Measurements from ENCODE around the gene TBL1X. TPM values are rescaled to one million over a fixed set of nuclear protein-coding genes. Genes with fewer than 3 reads are reported as not detected.

TBL1X gene
- total and polyA plus RNA-seq, 4 donors: 2.3 to 21.7 (median 13.3) TPM

- Histone ChIP-seq H3K27ac (ENCODE audit: low read depth in 1 of 2, low read length in 1 of 2) (no peak overlapping the region), H3K4me3 (no peak overlapping the region), H3K36me3 (ENCODE audit: control insufficient read depth in 4 of 4, insufficient read depth in 4 of 4, low read length in 4 of 4) (no peaks in the 10 kb centered on the region), H3K27me3 (ENCODE audit: control insufficient read depth in 3 of 3, insufficient read depth in 3 of 3, low read length in 2 of 3) (peaks cover 0 to 4% (median 3%) of the 10 kb centered on the region in 3 donors), H3K4me1 (ENCODE audit: control insufficient read depth in 5 of 5, insufficient read depth in 5 of 5, low read length in 5 of 5) (peaks cover 0 to 5% (median 0%) of the 10 kb centered on the region in 5 donors), H3K9me3 (ENCODE audit: control insufficient read depth in 4 of 4, insufficient read depth in 3 of 4, low read length in 3 of 4) (peaks cover 0 to 3% (median 0%) of the 10 kb centered on the region in 4 donors), H3K9ac (ENCODE audit: insufficient read depth in 1 of 2, low read length in 2 of 2) (no peak overlapping the region)
- DNase-seq (no peak), ATAC-seq (ENCODE audit: insufficient read depth, low FRiP score) (no peak)
- 0% methylated on average over 1 of the region's 1 CpG for WGBS, 2 donors
- no peak for TF ChIP-seq CTCF (IDR thresholded peaks at IDR 0.05; ENCODE audit: control extremely low read depth, extremely low read depth)
Observed at GRCh38 chrX:9489234-9489633, 24.4 kb downstream of the TBL1X start.

GRCh38 chrX:9492901-9493300, 28.0 kb downstream of the TBL1X start:
- no peak for DNase-seq
- Histone ChIP-seq H3K36me3 (ENCODE audit: control insufficient read depth in 4 of 4, insufficient read depth in 4 of 4, low read length in 4 of 4) (no peaks in the 10 kb centered on the region), H3K9ac (ENCODE audit: insufficient read depth in 1 of 2, low read length in 2 of 2) (no peak overlapping the region), H3K9me3 (ENCODE audit: control insufficient read depth in 4 of 4, insufficient read depth in 3 of 4, low read length in 3 of 4) (peaks cover 0 to 3% (median 0%) of the 10 kb centered on the region in 4 donors), H3K27ac (ENCODE audit: low read depth in 1 of 2, low read length in 1 of 2) (no peak overlapping the region), H3K4me3 (no peak overlapping the region), H3K27me3 (ENCODE audit: control insufficient read depth in 3 of 3, insufficient read depth in 3 of 3, low read length in 2 of 3) (peaks cover 0 to 4% (median 0%) of the 10 kb centered on the region in 3 donors), H3K4me1 (ENCODE audit: control insufficient read depth in 5 of 5, insufficient read depth in 5 of 5, low read length in 5 of 5) (peaks cover 0 to 5% (median 0%) of the 10 kb centered on the region in 5 donors)
- ATAC-seq (ENCODE audit: insufficient read depth, low FRiP score): no peak
- TF ChIP-seq CTCF (IDR thresholded peaks at IDR 0.05; ENCODE audit: control extremely low read depth, extremely low read depth): no peak
- 68 to 87% methylated on average over 2 of the region's 2 CpGs for WGBS, 2 donors

- TF ChIP-seq CTCF (IDR thresholded peaks at IDR 0.05; ENCODE audit: control extremely low read depth, extremely low read depth): no peak
- Histone ChIP-seq H3K4me1 (ENCODE audit: control insufficient read depth in 5 of 5, insufficient read depth in 5 of 5, low read length in 5 of 5) (peaks cover 0 to 5% (median 0%) of the 10 kb centered on the region in 5 donors), H3K9ac (ENCODE audit: insufficient read depth in 1 of 2, low read length in 2 of 2) (no peak overlapping the region), H3K9me3 (ENCODE audit: control insufficient read depth in 4 of 4, insufficient read depth in 3 of 4, low read length in 3 of 4) (peaks cover 0 to 5% (median 0%) of the 10 kb centered on the region in 4 donors), H3K4me3 (no peak overlapping the region), H3K27me3 (ENCODE audit: control insufficient read depth in 3 of 3, insufficient read depth in 3 of 3, low read length in 2 of 3) (peaks cover 0 to 9% (median 0%) of the 10 kb centered on the region in 3 donors), H3K36me3 (ENCODE audit: control insufficient read depth in 4 of 4, insufficient read depth in 4 of 4, low read length in 4 of 4) (no peaks in the 10 kb centered on the region), H3K27ac (ENCODE audit: low read depth in 1 of 2, low read length in 1 of 2) (no peak overlapping the region)
- 91 to 98% methylated on average over 5 of the region's 5 CpGs for WGBS, 2 donors
- DNase-seq: no peak
- no peak for ATAC-seq (ENCODE audit: insufficient read depth, low FRiP score)
Observed at GRCh38 chrX:9493936-9494335, 29.1 kb downstream of the TBL1X start.

- TF ChIP-seq CTCF (IDR thresholded peaks at IDR 0.05; ENCODE audit: control extremely low read depth, extremely low read depth): no peak
- H3K4me3 ChIP-seq: no peak overlapping the region
- ATAC-seq (ENCODE audit: insufficient read depth, low FRiP score) (no peak), DNase-seq (no peak)
- peaks cover 0 to 5% (median 0%) of the 10 kb centered on the region in 5 donors for H3K4me1 ChIP-seq (ENCODE audit: control insufficient read depth in 5 of 5, insufficient read depth in 5 of 5, low read length in 5 of 5)
- H3K9ac ChIP-seq (ENCODE audit: insufficient read depth in 1 of 2, low read length in 2 of 2): no peak overlapping the region
- WGBS, 2 donors: 41 to 61% methylated on average over 6 of the region's 6 CpGs
- H3K27me3 ChIP-seq (ENCODE audit: control insufficient read depth in 3 of 3, insufficient read depth in 3 of 3, low read length in 2 of 3): peaks cover 0 to 9% (median 0%) of the 10 kb centered on the region in 3 donors
- H3K9me3 ChIP-seq (ENCODE audit: control insufficient read depth in 4 of 4, insufficient read depth in 3 of 4, low read length in 3 of 4): peaks cover 0 to 4% (median 0%) of the 10 kb centered on the region in 4 donors
- H3K27ac ChIP-seq (ENCODE audit: low read depth in 1 of 2, low read length in 1 of 2): no peak overlapping the region
- H3K36me3 ChIP-seq (ENCODE audit: control insufficient read depth in 4 of 4, insufficient read depth in 4 of 4, low read length in 4 of 4): no peaks in the 10 kb centered on the region
Observed at GRCh38 chrX:9494771-9495170, 29.9 kb downstream of the TBL1X start.
